H1 (cell line): ENCODE data around the gene THRB. TPM values are rescaled to one million over a fixed set of nuclear protein-coding genes. Genes with fewer than 3 reads are reported as not detected.

Experiments
- CTCF ChIA-PET: fragments of 300-600 bp; sonication (Branson Sonifier 250); formaldehyde crosslinking; loops from one replicate; lab custom pipeline; 2021; ENCODE audit not compliant: partially characterized antibody; lab: Charles Lee
- POLR2A ChIA-PET: fragments of 300-600 bp; sonication (Branson Sonifier 250); formaldehyde crosslinking; loops from one replicate; lab custom pipeline; 2021; ENCODE audit warnings: inconsistent platforms; ENCODE audit not compliant: partially characterized antibody; lab: Charles Lee
- DNase-seq, 2 experiments: peaks; one replicate each; pipeline versions ENCODE4 v3.0.0 to v3.0.0-alpha.2; 2010 to 2022; ENCODE audit warnings: low spot score in 2 of 2, low read depth in 1 of 2, mixed read lengths in 1 of 2
- FAIRE-seq: peaks from 2 replicates; lab custom pipeline; 2011; peaks lifted over from hg19 to GRCh38; lab: Jason Lieb, UNC
- H2AFZ ChIP-seq: 2 replicates; pipeline ENCODE4 v1.8.1; 2012; ENCODE audit warnings: low read length, inconsistent platforms
- H2AK5ac ChIP-seq: 2 replicates; pipeline ENCODE4 v1.6.1; 2013; ENCODE audit warnings: low read depth, low read length
- H2BK120ac ChIP-seq: replicated peaks from 2 replicates; pipeline ENCODE3; 2013; ENCODE audit warnings: low read depth, low read length, inconsistent platforms
- H2BK12ac ChIP-seq: 2 replicates; pipeline ENCODE4 v1.6.1; 2013; ENCODE audit warnings: low read depth, low read length
- H2BK15ac ChIP-seq: 2 replicates; pipeline ENCODE4 v1.6.1; 2013; ENCODE audit warnings: low read length
- H2BK20ac ChIP-seq: 2 replicates; pipeline ENCODE4 v1.6.1; 2013; ENCODE audit warnings: low read length
- H2BK5ac ChIP-seq: 2 replicates; pipeline ENCODE4 v1.6.1; 2013; ENCODE audit warnings: low read depth, low read length
- H3K14ac ChIP-seq: 2 replicates; pipeline ENCODE4 v1.6.1; 2013; ENCODE audit warnings: inconsistent platforms; ENCODE audit not compliant: insufficient read length
- H3K18ac ChIP-seq: 2 replicates; pipeline ENCODE4 v1.6.1; 2013; ENCODE audit warnings: low read length; ENCODE audit errors: extremely low read depth
- H3K23ac ChIP-seq: 2 replicates; pipeline ENCODE4 v1.6.1; 2013; ENCODE audit warnings: inconsistent platforms; ENCODE audit not compliant: insufficient read length
- H3K23me2 ChIP-seq: 2 replicates; pipeline ENCODE4 v1.6.1; 2013; ENCODE audit warnings: low read depth, low read length
- H3K27ac ChIP-seq: 2 replicates; pipeline ENCODE4 v1.6.1; 2011; ENCODE audit warnings: low read depth, low read length, inconsistent platforms
- H3K27me3 ChIP-seq, 4 experiments: replicated peaks in 1 of 4; 1 replicate in 1 of 4; 2 replicates in 3 of 4; pipeline versions ENCODE4 v1.6.1 to v1.8.1; 2011 to 2013; ENCODE audit warnings: low read length in 3 of 4, mild to moderate bottlenecking in 3 of 4, inconsistent platforms in 2 of 4, mixed read lengths in 2 of 4, moderate library complexity in 1 of 4; ENCODE audit not compliant: control insufficient read depth in 3 of 4, insufficient read depth in 3 of 4; ENCODE audit errors: extremely low read depth in 1 of 4
- H3K36me3 ChIP-seq, 4 experiments: 2 replicates each; pipeline versions ENCODE4 v1.6.1 to v1.8.1; 2011 to 2013; ENCODE audit warnings: mild to moderate bottlenecking in 4 of 4, low read length in 3 of 4, moderate library complexity in 2 of 4, control low read depth in 1 of 4, inconsistent platforms in 1 of 4; ENCODE audit not compliant: insufficient read depth in 4 of 4, control insufficient read depth in 2 of 4
- H3K4ac ChIP-seq: replicated peaks from 2 replicates; pipeline ENCODE3; 2013; ENCODE audit warnings: low read length, low read depth, mixed read lengths, inconsistent platforms; ENCODE audit not compliant: insufficient read length
- H3K4me1 ChIP-seq, 4 experiments: replicated peaks in 1 of 4; 1 replicate in 1 of 4; 2 replicates in 3 of 4; pipeline versions ENCODE4 v1.6.1 to v1.8.1; 2011 to 2013; ENCODE audit warnings: low read length in 3 of 4, inconsistent platforms in 2 of 4, mixed read lengths in 1 of 4; ENCODE audit not compliant: insufficient read depth in 4 of 4, control insufficient read depth in 3 of 4
- H3K4me2 ChIP-seq, 2 experiments: 2 replicates each; pipeline versions ENCODE4 v1.6.1 to v1.8.1; 2011 to 2013; ENCODE audit warnings: low read depth in 2 of 2, low read length in 2 of 2, control low read depth in 1 of 2, inconsistent platforms in 1 of 2, mild to moderate bottlenecking in 1 of 2; ENCODE audit not compliant: insufficient read depth in 1 of 2
- H3K4me3 ChIP-seq, 4 experiments: fragments of 200-600, 300-600 bp in 1 of 4; sonication (generic), shearing (Covaris generic), sonication (Bioruptor Twin) in 1 of 4; 2 replicates each; pipeline versions ENCODE4 v1.5.1 to v1.8.1; 2011 to 2016; ENCODE audit warnings: low read length in 4 of 4, low read depth in 3 of 4, control low read depth in 2 of 4, inconsistent platforms in 2 of 4, mild to moderate bottlenecking in 2 of 4, mixed read lengths in 1 of 4, moderate library complexity in 1 of 4; ENCODE audit not compliant: insufficient read depth in 2 of 4; ENCODE audit errors: extremely low read depth in 1 of 4
- H3K56ac ChIP-seq: replicated peaks from 2 replicates; pipeline ENCODE3; 2013; ENCODE audit warnings: low read depth, mild to moderate bottlenecking, mixed read lengths, low read length, inconsistent platforms; ENCODE audit not compliant: insufficient read length
- H3K79me1 ChIP-seq: 2 replicates; pipeline ENCODE4 v1.6.1; 2013; ENCODE audit warnings: low read depth, low read length, control low read depth
- H3K79me2 ChIP-seq, 2 experiments: 2 replicates each; pipeline versions ENCODE4 v1.6.1 to v1.8.1; 2012 to 2013; ENCODE audit warnings: low read length in 2 of 2, mild to moderate bottlenecking in 2 of 2, inconsistent platforms in 1 of 2; ENCODE audit not compliant: insufficient read depth in 2 of 2, control insufficient read depth in 1 of 2
- H3K9ac ChIP-seq, 4 experiments: replicated peaks in 1 of 4; 1 replicate in 1 of 4; 2 replicates in 3 of 4; pipeline versions ENCODE4 v1.6.1 to v1.8.1; 2011 to 2013; ENCODE audit warnings: low read depth in 3 of 4, low read length in 3 of 4, control low read depth in 2 of 4, mild to moderate bottlenecking in 2 of 4, moderate library complexity in 2 of 4, inconsistent platforms in 1 of 4; ENCODE audit errors: extremely low read depth in 1 of 4
- H3K9me3 ChIP-seq, 2 experiments: 2 replicates each; pipeline versions ENCODE4 v1.6.1 to v1.8.1; 2012 to 2013; ENCODE audit warnings: mild to moderate bottlenecking in 2 of 2, moderate library complexity in 2 of 2, control low read depth in 1 of 2, inconsistent platforms in 1 of 2, low read depth in 1 of 2, low read length in 1 of 2, mixed read lengths in 1 of 2; ENCODE audit not compliant: insufficient read depth in 2 of 2
- H4K20me1 ChIP-seq, 2 experiments: replicated peaks in 1 of 2; 2 replicates each; pipeline versions ENCODE3 to v1.8.1; 2011 to 2013; ENCODE audit warnings: inconsistent platforms in 2 of 2, low read length in 2 of 2, mild to moderate bottlenecking in 1 of 2; ENCODE audit not compliant: insufficient read depth in 2 of 2, control insufficient read depth in 1 of 2
- H4K5ac ChIP-seq: 2 replicates; pipeline ENCODE4 v1.6.1; 2013; ENCODE audit warnings: low read length, low read depth, mixed read lengths, inconsistent platforms; ENCODE audit not compliant: insufficient read length
- H4K8ac ChIP-seq: 2 replicates; pipeline ENCODE4 v1.8.0; 2013; ENCODE audit warnings: mild to moderate bottlenecking, moderate library complexity, low read length, inconsistent platforms; ENCODE audit not compliant: insufficient read depth; ENCODE audit errors: extremely low read depth
- H4K91ac ChIP-seq: replicated peaks from 2 replicates; pipeline ENCODE3; 2013; ENCODE audit warnings: low read length, mixed read lengths, inconsistent platforms; ENCODE audit not compliant: insufficient read length
- KDM1A ChIP-seq: fragments of 200-600, 300-600 bp; sonication (generic); IDR thresholded peaks from 2 replicates; pipeline ENCODE4 v1.7.1; 2016; ENCODE audit warnings: mild to moderate bottlenecking, low read length, borderline replicate concordance
- MAX ChIP-seq: IDR thresholded peaks from 2 replicates; pipeline ENCODE4 v1.6.1; 2012; ENCODE audit warnings: inconsistent platforms
- RAD21 ChIP-seq, 2 experiments: IDR thresholded peaks in 1 of 2; conservative IDR thresholded peaks in 1 of 2; 2 replicates each; pipeline ENCODE4 v1.6.1; 2011; ENCODE audit warnings: low read depth in 2 of 2, low read length in 2 of 2, improper control_type of control experiment in 1 of 2, inconsistent platforms in 1 of 2, mild to moderate bottlenecking in 1 of 2, moderate library complexity in 1 of 2
- SP2 ChIP-seq: IDR thresholded peaks from 2 replicates; pipeline ENCODE4 v1.6.1; 2012; ENCODE audit warnings: mild to moderate bottlenecking, low read length, inconsistent platforms
- SP4 ChIP-seq: IDR thresholded peaks from 2 replicates; pipeline ENCODE4 v1.6.1; 2012; ENCODE audit warnings: low read length, inconsistent platforms
- SRF ChIP-seq: IDR thresholded peaks from 2 replicates; pipeline ENCODE4 v1.6.1; 2011; ENCODE audit warnings: mild to moderate bottlenecking, low read depth, low read length, moderate library complexity
- TAF7 ChIP-seq: optimal IDR thresholded peaks from 2 replicates; pipeline ENCODE3; 2011; ENCODE audit warnings: low read depth, mild to moderate bottlenecking, inconsistent platforms, low read length, moderate library complexity, borderline replicate concordance
- WGBS, 2 experiments: shearing (Covaris generic) in 1 of 2; methylation state at CpG; one replicate each; pipeline versions ENCODE4 v1.1.6 to v1.1.7; 2013 to 2015; ENCODE audit warnings: low lambda C conversion rate in 2 of 2, mixed read lengths in 2 of 2, inconsistent platforms in 1 of 2, low coverage in 1 of 2, missing lambda C conversion rate in 1 of 2; ENCODE audit not compliant: insufficient replicate concordance in 2 of 2, insufficient coverage in 1 of 2, insufficient read length in 1 of 2; ENCODE audit errors: extremely low coverage in 1 of 2, missing lambda C conversion rate in 1 of 2; 5-methylcytosine and 5-hydroxymethylcytosine counted together
- polyA plus RNA-seq, 7 experiments: library from polyadenylated mRNA; depleted of rRNA in 3 of 7; stranded (reverse) in 5 of 7; unstranded in 2 of 7; fragments of >200 nt in 5 of 7; fragments of 200-250 nt in 2 of 7; gene quantifications; 1 replicate in 5 of 7; 2 replicates in 1 of 7; 4 replicates in 1 of 7; pipeline versions ENCODE4 v1.2.1 to v1.2.3, GENCODE V29; 2011 to 2013; ENCODE audit warnings: missing spikeins in 2 of 7, mixed read lengths in 2 of 7
- total RNA-seq: library from RNA; stranded (reverse); fragmentation: NEBNext Ultra II Directional; extraction: Animal tissue kit (Norgen Biotek cat#: 25700); gene quantifications from 2 replicates; pipeline ENCODE4 v1.2.1, GENCODE V29; 2021

Gene THRB
- total and polyA plus RNA-seq, 2 of the 8 experiments (the other 6 are each of a cell fraction or from before 2014, with no cell fraction given), result 0.98 to 3.9 TPM

- no peak overlapping the region for H3K4me3 ChIP-seq
- H3K56ac ChIP-seq, result no peak overlapping the region
- no peak overlapping the region for H3K27ac ChIP-seq
- no peak overlapping the region for H2BK15ac ChIP-seq
- no peak overlapping the region for H3K23ac ChIP-seq
- H4K5ac ChIP-seq, result no peak overlapping the region
- H3K18ac ChIP-seq, result no peak overlapping the region
- no peak overlapping the region for H2AK5ac ChIP-seq
- H4K8ac ChIP-seq, result no peak overlapping the region
- POLR2A ChIA-PET, result no interaction called here
- H3K4ac ChIP-seq, result no peak overlapping the region
- peaks cover 0 to 12% (median 5%) of the 10 kb centered on the region in 4 experiments; a peak in 2 of 7 replicates for H3K4me1 ChIP-seq
- WGBS, 2 experiments, result 92% methylated on average over 2 of the region's 2 CpGs; no CpG with 5 or more reads in 1 of the 2 experiments
- no peak overlapping the region for H2BK120ac ChIP-seq
- H3K79me1 ChIP-seq, result no peaks in the 10 kb centered on the region
- peaks cover 2% of the 10 kb centered on the region; the same call in 1 of the 2 replicates for H3K23me2 ChIP-seq
- H2BK20ac ChIP-seq, result no peak overlapping the region
- H3K4me2 ChIP-seq, result no peak overlapping the region
- DNase-seq (no peak), FAIRE-seq (no peak)
- H3K14ac ChIP-seq, result no peak overlapping the region
- no peak overlapping the region for H3K9ac ChIP-seq
- no peaks in the 10 kb centered on the region for H3K36me3 ChIP-seq
- no peak overlapping the region for H4K91ac ChIP-seq
- no peak overlapping the region for H2AFZ ChIP-seq
- no peak overlapping the region for H2BK12ac ChIP-seq
- no peaks in the 10 kb centered on the region for H3K27me3 ChIP-seq
- H2BK5ac ChIP-seq, result no peak overlapping the region
- CTCF ChIA-PET, result interaction anchor here (0.7 to 3.7 kb wide), 4 partner anchors 16 to 30 kb away, joined by 3 to 16 read pairs (median 3); no protein-coding TSS in a partner anchor
- H4K20me1 ChIP-seq, result no peaks in the 10 kb centered on the region
- H3K9me3 ChIP-seq, result no peaks in the 10 kb centered on the region
- H3K79me2 ChIP-seq, result no peaks in the 10 kb centered on the region
- TF ChIP-seq SP4, result no peak
- TF ChIP-seq KDM1A, result no peak
- TF ChIP-seq SP2, result no peak
- no peak for TF ChIP-seq RAD21 (IDR thresholded peaks at IDR 0.05 in 1 of 2, conservative IDR thresholded peaks at IDR 0.05 in 1 of 2; ENCODE audit: low read depth in 2 of 2, low read length in 2 of 2)
- TF ChIP-seq SRF, result no peak
- no peak for TF ChIP-seq TAF7
- TF ChIP-seq MAX, result no peak
Observed at GRCh38 chr3:24165603-24165982, 329.1 kb downstream of the THRB start.
